GM12872 (cell line): ENCODE results near the gene ELP2.

Source experiments
- TF ChIP-seq, protein P1 (sequence below): IDR thresholded peaks from 3 replicates; pipeline ENCODE4 v1.5.1; 2011; ENCODE audit warnings: low read depth, mild to moderate bottlenecking, low read length, moderate library complexity; ENCODE audit not compliant: insufficient read depth

ELP2 gene

DNA sequence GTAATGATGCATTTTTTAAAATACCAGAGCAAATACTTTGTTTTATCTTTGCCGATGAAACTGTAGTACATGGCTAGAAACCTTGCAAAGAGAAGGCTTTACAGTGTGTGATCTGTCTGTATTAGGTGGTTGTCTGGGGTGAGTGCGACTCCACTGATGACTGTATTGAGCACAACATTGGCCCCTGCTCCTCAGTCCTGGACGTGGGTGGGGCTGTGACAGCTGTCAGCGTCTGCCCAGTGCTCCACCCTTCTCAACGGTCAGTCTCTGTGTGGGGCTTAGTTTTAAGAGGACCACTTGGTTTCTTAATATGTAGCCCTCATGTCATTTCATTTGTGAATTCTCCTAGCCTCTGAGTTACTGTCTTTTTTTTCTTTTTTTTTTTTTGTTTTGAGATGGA, 40.2 kb downstream of the ELP2 start:
- TF ChIP-seq, protein P1, sequence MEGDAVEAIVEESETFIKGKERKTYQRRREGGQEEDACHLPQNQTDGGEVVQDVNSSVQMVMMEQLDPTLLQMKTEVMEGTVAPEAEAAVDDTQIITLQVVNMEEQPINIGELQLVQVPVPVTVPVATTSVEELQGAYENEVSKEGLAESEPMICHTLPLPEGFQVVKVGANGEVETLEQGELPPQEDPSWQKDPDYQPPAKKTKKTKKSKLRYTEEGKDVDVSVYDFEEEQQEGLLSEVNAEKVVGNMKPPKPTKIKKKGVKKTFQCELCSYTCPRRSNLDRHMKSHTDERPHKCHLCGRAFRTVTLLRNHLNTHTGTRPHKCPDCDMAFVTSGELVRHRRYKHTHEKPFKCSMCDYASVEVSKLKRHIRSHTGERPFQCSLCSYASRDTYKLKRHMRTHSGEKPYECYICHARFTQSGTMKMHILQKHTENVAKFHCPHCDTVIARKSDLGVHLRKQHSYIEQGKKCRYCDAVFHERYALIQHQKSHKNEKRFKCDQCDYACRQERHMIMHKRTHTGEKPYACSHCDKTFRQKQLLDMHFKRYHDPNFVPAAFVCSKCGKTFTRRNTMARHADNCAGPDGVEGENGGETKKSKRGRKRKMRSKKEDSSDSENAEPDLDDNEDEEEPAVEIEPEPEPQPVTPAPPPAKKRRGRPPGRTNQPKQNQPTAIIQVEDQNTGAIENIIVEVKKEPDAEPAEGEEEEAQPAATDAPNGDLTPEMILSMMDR: no peak

DNA sequence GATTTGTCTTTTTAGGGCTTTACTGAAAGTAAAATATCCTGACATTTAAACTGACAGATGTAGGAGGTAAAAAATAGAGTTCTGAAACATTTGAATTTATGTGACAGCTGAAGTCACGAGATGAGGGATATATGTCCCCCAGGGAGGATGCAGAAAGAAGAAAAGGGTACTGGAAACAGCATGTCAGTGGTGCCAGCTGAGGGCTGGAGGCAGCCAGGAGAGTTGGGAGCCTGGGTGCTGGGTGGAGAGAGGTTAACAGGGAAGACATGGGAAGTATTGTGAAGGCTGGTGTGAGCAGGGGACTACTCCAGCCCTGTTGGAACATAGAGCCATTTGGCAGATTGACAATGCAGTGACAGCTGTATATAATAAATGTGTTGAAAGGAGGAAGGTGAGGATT, 45.8 kb downstream of the ELP2 start:
- TF ChIP-seq, protein P1: no peak

GRCh38 chr18:36176177-36176584, 46.5 kb downstream of the ELP2 start:
- TF ChIP-seq, protein P1: no peak

- TF ChIP-seq, protein P1: no peak
These were observed 47.0 kb downstream of the ELP2 start for GRCh38 chr18:36176711-36177110.

DNA sequence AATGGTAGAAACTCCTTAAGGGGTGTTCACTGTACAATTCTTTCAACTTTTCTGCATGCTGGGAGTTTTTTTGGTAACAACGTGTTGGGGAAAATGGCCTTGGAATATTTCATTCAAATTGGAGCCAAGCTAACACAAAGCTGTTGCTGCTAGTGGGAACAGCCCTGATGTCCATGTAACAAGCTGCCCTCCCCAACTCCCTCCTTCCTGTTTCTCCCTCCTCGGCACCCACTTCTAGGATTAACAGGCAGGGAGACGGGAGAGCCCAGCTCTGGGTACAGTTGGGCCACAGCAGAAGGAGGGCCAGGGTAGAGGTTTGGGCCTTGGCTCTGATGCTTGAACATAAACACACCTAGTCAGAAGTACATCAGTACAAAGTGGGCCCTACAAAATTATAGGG, 48.2 kb downstream of the ELP2 start:
- TF ChIP-seq, protein P1: no peak

- TF ChIP-seq, protein P1: no peak
These were observed 50.1 kb downstream of the ELP2 start for GRCh38 chr18:36179562-36180355.

GRCh38 chr18:36181441-36181840, 51.7 kb downstream of the ELP2 start:
- TF ChIP-seq, protein P1: no peak
